ENCODE measurements around the gene DTX1.
"Not testable (repeated sequence)": the region's sequence is repeated elsewhere in the genome, so short reads cannot be mapped to it uniquely, and the experiment has no call there.

The DTX1 gene

DNA sequence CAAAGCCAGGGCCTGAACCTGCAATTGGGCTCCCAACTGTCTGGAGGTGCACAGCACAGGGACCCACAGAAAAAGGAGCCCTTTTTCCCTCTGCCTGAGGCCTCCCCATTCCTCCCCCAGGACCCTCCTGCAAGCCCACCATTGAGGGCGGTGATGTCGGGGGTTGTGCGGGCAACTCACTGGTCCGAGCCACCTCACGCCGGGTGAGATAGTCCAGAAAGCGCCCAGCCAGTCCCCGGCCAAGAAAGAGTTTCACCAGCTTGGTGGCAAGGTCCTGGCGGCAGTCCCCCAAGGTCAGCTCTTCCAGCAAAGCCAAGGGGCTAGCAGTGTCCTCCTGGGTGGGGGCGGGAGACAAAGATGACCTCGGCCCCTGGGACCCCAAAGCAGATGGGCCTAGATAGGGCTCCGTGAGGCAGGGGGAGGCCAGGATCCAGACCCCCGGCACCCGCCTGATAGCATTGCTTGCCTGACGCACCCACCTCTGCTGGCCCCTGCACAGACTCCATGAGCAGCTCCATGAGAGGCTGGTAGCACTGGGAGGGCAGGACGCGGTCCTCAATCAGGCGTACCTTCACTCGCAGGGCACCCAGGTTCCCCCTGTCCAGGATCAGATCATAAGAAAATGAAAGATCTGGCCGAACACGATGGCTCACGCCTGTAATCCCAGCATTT, 59.1 kb downstream of the DTX1 start:
- DNase-seq = no peak

DNA sequence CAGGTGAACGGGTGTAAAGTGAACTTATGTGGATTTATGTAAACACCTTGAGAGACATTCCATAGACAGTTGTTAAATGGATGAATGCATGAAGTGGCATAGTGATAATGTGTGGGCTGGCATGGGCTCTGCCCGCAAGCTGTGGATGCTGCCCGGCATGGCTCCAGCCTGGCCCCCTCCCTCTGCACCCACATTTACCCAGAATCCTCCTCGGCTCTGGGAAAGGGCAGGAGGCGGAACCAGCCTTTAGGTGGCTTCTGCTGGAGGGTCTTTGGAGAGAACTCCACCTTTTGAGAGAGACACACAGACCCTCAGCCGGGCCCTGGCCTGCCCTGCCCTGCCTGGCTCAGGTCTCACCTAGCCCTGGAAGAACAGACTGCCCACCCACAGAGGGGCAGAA, 60.3 kb downstream of the DTX1 start:
- DNase-seq = no peak

DNA sequence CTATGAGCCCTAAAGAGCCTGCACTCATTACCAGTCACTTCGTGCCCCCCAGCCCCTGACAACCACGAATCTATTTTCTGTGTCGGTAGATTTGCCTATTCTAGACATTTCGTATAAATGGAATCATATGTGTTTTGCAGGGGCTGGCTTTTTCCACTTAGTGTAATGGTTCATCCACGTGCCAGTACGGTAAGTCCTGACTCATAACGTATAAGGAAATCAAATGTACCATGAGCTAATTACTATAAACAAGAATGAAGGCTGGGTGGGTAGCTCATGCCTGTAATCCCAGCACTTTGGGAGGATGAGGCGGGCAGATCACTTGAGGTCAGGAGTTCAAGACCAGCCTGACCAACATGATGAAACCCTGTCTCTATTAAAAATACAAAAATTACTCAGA, 61.2 kb downstream of the DTX1 start:
- DNase-seq = not testable (repeated sequence)

DNA sequence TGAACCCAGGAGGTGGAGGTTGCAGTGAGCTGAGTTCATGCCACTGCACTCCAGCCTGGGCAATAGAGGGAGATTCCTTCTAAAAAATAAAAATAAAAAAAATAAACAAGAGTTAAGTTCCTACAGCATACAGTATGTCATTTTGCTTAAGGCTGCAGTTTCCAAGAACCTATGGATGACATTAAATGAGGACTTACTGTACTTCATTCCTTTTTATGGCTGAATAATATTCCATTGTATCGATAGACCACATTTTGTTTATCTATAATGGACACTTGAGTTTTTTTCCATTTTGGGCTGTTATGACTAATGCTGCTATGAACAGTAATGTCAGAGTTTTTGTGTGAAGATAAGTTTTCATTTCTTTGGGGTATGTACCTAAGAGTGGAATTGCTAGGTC, 61.6 kb downstream of the DTX1 start:
- no peak for DNase-seq

DNA sequence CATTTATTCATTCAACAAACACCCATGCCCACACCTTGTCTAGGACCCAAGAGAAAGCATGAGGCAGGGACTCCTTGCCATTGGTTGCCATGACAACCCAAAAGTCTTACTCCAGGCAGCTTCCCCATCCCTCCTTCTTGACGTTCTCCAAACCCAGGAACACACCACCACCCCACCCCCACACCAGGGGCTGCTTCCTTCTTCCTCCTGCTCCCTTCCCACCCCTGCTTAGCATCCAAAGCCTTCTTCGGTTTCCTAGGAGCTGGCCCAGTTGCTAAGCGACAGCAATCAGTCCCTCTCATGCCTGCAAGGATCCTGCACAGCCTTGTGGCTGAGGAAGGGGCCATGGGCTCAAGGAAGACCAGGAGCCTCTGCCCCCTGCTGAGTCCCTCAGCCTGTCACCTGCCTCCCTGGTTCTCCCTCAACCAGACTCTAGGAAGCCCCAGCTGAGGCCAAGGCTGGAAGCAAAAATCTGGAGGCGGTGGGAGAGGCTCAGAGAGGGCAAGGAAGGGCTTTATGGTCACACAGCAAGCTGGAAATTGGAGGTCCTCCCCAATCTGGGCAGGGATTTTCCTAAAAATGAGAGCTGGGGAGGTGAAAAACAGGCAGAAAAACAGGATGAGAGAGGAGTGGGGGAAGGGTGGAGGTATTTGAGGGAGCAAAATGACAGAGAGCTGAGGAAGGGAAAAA, 63.6 kb downstream of the DTX1 start:
- DNase-seq = no peak

DNA sequence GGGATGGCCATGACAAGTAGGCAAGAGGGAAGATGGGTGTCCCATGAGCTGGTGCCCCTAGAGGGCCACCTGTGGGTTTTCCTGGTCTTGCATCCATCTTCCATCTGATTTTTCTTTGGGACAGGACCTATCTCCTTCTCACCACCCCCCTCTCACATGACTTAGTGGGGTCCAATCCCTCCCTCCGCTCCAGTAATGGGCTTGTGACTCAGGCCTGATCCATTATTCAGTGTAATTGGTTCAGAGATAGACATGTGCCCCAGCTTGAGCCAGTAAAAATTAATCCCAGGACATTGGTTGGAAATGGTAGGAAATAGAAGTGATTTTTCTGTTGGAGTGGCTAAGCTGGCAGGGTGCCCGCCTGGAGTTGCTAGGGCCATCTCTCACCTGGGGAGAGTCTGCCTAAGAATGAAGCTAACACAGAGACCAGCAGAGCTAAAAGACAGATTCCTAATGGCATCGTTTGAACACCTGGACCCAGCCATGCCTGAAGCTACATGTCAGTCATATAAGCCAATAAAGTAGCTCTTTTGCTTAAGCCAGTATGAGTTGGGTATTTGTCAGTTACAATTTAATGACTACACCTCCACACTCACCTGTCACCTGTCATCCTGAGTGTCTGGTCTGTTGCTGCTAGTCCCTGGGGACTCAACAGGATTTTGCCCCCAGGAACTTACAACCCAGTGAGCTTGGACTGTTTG, 64.3 kb downstream of the DTX1 start:
- no peak for DNase-seq

DNA sequence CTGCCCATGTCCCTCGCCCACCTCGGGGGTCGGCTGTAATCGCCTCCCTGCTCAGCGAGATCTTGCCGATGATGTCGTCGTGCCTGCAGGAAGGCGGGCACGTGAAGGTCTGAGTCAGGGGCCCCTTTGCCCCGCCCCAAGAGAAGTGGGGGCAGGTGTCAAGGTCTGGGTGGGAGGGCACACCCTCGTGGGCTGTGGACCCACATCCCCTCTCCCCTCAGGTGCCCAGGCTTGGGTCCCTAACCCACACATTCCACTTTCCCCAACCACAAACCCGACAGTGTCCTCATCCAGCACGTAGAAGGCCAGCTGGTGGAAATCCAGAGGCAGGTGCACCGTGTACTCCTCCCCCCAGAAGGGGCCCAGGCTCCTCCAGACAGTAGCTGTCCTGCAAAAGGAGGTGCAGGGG, 71.3 kb downstream of the DTX1 start:
- DNase-seq = no peak

DNA sequence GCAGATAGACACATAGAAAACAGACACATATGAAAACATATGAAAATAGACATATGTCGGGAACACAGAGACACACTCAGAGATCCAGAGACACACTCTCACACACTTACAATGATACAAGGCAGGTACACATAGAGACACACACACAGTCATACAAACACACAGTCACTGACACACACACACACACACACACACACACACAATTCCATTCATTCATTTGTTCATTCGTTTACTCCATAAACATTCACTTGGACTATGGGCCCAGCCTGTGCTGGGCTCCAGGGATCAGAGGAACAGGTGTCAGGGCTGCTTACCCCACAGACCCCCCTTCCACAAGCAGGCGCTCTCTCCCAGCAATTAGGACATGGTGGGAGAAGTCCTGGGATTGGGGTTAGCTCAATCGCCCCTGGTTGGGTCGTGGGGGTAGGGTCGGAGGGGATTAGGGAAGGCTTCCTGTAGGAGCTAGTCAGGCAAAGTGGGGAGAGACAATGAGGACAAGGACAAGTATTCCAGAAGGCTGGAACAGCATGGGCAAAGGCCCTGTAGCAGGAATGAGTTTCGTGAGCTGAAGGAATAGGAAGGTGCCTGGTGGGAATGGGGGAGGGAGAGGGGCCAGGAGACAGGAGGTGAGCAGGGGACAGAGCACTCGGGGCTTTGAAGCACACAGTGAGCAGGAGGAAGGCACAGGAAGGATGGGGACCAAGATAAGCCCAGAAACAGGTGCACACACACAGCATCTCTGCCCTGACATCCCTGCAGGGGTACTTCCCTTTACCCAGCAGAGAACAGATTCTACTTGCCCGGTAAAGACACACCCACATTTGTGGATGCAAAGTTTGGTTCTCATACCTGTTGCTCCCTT, 72.5 kb downstream of the DTX1 start:
- DNase-seq = no peak

DNA sequence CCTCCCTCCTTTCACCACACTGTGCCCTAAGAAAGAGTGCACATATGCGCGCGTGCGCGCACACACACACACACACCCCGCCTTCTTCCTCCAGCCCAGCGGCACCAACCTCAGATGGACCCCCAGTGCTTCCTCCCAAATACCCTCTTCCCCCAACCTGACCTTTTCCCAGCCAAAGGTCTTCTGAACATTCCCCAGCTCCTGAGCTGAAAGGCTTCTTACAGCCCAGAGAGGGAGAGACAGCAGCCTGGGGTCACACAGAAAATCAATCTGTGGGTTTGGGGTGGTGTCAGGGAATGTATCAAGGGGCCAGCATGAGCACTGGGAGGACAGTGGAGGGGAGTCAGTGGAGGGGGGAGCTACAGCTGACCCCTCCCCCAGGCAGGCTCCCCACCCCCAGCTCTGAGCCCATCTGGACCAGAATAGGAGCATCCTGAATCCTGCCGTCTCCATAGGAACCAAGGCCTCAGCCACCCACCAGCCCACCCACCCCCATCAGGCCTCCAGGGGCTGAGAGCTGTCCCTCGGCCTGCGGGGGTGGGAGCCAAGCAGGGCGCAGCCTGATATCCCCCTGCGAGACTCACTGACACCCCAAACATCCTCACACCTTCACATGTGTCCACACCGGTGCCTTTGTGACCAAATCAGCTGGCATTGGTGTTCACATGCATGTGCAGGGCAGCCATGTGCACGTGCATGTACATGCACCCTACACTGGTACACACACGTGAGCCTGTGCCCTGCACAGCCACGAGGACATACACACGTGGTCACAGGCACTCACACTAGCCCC, 73.3 kb downstream of the DTX1 start:
- no peak for DNase-seq

DNA sequence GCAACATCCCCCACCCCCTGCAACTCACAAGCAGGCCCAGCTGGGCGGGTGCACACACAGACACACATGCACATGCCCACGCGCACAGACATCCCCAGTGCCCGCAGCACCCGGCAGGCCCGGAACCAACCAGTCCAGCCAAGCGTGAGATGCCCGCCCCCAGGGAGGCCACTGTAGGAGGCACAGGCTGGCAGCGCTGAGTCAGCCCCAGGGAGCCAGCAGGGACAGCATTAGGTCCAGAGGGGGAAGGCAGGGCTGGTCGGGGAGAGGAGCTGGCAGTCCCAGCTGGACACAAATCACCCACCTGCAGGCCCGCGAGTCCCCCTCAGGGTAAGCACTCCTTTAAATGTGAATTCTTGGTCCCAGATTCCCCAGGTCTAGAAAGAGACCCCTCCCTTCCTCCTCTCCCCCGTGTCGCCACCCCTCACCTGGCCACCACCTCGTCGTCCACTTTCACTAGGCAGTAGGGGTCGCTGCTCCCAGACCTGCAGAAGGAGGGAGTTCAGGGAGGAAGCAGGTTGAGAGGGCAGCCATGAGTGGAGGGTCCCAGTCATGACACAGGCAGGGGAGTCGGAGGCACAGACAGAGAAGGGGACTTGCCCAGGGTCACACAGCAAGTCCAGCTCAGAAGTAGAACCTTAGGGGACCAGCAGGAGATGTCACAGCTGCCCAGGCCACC, 74.1 kb downstream of the DTX1 start:
- no peak for DNase-seq

DNA sequence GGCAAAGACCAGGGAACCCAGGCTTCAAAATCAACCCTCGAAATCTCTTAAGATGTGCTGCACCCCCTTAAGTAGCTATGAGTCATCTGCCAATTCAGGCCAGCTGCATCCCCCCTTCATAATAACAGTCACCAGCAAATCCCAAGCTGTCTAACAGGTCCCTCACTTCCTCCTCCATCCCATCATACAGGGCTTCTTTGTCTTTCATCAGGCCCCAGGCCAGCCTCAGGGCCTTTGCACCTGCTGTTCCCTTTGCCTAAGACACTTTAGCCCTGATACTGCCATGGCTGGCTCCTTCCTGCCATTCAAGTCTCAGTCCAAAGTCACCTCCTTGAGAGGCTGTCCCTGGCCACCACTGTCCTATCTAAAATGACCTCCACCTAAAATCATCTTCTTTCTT, 75.0 kb downstream of the DTX1 start:
- DNase-seq = no peak

DNA sequence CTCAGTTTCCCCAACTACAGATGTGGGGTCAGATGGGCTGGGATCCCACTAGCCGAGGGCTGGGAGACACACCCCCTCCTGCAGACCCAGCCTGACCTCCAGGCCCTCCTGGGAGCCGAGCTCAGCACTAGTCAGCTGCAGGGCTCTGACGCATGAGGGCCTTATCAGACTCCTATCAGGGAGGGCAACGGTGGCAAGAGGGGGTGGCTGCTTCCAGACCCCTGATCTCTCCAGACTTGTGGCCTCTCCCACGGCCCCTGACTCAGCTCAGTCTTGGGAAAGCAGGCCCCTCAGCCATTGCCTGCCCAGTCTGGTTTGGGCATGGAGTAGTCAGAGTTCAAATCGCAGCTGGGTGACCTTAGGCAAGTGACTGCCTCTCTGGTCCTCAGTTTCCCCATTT, 76.5 kb downstream of the DTX1 start:
- no peak for DNase-seq

DNA sequence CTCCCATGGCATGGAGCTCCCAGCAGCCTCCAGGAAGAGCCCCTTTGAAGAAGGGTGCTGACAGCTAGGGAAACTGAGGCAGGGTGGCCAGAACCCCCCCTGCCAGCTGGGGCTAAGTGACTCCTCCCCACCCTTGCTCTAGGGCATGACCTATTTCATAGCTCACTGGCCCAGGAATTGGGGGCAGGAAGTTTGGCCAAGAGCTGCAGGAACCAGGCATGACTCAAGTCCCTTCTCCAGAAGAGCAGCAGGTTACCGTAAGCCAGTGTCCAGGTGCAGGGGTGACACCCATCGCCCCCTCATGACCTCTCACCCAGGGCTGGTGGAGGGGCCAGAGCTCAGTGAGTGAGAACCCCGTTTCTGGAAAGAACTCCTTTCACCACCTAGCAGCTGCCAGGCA, 77.1 kb downstream of the DTX1 start:
- DNase-seq = no peak

DNA sequence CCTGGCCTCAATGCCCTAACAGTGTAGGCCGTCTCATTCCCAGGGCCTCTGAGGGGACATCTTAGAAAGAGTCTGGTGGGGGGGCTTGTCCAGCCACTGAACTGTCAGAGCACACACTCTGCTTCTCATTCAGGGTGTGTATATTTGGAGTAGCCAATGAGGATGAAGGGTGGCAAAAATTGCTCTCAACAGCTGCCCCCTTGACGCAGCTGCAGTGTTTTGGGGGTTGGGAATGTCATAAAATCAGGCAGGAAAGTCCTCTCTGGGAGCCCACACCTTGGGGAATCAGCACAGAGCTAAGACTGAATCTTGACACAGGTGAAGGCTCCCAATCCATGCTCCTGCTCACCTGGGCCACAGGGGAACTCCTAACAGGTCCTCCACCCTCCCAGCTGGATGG, 77.5 kb downstream of the DTX1 start:
- no peak for DNase-seq

DNA sequence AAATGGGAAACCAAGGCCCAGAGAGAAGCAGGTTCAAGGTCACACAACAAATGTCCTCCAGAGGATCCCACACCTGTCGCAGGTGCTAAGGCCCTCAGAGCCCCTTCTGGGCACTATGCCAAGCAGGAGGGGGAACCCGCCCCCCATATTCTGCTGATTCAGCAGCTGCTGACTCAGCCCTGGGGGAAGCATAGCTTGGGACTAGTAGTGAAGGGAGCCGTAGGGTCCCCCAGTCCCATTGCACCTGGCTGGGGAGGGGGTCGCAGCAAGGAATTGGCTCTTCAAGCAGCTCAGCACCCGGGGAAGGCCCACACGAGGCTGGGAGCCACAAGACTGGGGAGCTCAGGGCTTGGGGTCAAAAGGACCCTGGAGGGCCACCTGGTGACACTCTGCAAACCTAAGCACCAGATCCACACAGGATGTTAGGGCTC, 78.0 kb downstream of the DTX1 start:
- no peak for DNase-seq

DNA sequence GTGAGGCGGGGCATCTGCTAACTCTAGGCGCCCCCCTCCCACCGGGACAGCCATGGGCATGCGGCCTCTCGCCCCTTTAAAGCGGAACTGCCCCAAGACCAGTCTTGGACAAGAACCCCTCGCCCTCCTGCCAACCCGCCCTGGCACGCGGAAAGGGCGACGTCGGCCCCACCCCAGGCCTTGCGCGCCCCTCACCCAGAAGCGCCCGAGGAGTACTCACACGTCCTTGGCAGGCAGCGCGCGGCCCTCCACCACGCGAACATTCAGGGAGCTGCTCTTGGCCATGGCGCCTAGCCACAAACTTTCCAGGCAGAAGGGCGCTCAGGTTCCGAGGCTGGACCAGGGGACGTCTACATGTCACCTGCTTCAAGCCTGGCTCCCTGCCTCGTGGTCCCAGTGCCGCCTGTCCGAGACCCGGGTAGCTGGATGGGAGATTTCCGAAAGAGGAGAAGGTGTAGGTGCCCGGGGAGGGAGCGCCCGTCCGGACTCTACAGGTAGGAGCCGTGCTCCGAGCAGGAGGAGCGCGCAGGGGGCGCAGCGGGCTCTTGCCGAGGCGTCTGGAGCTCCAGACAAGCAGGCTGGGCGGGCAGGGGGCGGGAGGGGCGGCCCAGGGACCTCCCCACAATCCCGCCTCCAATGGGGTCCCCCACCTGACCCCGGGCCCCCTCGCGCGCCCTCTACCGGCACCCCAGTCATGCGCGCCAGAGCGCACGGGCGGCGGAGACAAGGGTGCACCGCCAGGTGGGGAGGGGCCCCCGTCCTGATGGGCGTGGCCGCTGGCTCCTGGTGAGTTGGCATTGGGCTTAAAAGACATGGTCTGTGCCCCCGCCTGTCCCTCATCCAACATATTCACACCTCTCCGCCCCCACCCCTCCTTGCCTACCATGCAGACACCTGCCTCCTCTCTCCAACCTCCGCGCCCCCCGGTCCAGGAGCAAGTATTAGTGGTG, 78.9 kb downstream of the DTX1 start, which contains the start of gene RASAL1:
TSS of gene RASAL1 (minus strand) at position 584 of the 950 bp plus-strand sequence. CDS start at position 285, 299 bp downstream.
- DNase-seq = no peak

DNA sequence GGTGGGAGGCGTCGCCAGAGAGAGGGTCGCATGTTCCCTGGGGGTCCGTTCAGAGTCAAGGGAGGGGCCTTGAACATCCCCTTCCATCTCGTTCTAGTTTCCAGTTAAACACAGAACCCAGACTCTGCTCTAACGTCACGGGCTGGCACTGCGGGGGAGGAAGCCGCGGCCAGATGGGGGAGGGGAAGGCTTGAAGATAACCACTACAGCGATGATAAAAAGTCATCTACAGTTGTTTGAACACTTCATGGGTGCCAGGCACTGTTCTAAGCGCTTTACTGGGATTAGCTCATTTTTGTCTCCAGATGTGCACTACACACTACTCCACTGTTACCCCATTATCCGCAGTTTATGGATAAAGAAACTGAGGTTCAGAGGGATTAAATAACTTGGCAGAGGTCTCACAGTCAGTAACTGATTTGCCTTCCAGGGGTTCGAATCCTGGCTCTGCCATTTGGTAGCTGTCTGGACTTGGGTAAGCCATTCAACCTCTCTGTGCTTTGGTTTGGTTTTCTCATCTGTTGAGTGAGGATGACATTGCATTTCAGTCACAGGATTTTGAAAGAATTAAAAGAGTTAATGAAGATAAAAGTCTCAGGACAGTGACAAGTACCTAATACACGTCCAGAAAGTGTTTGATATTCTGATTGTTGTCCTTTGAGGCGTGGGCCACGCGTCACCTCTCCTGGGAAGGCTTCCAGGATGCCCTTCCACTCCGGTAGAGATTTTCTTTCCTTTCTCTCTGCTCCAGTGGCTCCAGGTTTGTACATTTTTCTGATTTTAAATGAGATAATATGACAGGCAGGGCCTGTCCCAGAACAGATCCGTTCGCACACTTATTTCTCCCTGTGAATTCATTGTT, 79.8 kb downstream of the DTX1 start:
- no peak for DNase-seq

DNA sequence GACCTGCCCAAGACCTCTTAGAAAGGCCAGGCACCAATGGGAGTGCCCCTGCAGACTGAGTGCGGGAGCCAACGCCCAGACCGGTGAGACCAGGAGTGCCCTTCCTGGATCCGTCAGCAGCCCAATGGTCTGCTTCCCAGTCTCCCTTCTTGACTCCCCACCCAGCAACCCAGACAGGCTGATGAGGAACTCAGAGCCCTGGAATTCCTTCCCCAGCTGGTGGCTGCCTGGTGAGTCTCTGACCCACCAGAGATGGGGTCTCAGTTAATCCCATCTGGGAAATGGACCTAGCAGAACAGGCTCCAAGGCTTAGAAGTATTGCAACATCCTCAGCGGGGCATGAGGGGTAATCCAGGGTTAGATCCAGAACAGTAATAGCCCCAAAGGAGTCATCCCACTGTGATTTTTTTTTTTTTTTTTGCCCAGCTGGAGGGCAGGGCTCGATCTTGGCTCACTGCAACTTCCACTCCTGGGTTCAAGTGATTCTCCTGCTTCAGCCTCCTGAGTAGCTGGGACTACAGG, 80.5 kb downstream of the DTX1 start:
- DNase-seq = no peak

All from fibroblast of skin of scalp (primary cell).